Spleen (tissue), 11 donors: ENCODE results near the gene PRLH. TPM values are rescaled to one million over a fixed set of nuclear protein-coding genes. Genes with fewer than 3 reads are reported as not detected.

Source experiments
- DNase-seq: peaks from one replicate; pipeline ENCODE4 v3.0.0-alpha.2; 2020
- H3K27ac ChIP-seq, 8 donors: fragments of 200-600 bp; sonication (generic) in 7 of 8; 1 replicate in 4 of 8; 2 replicates in 4 of 8; pipeline versions ENCODE4 v1.5.0 to v1.8.0; 2016 to 2021; ENCODE audit warnings: inconsistent platforms in 4 of 8, mild to moderate bottlenecking in 4 of 8, moderate library complexity in 1 of 8
- H3K27me3 ChIP-seq, 7 donors: fragments of 200-600 bp; sonication (generic) in 6 of 7; replicated peaks in 1 of 7; 1 replicate in 4 of 7; 2 replicates in 3 of 7; pipeline versions ENCODE4 v1.5.0 to v1.8.0; 2016 to 2021; ENCODE audit warnings: inconsistent platforms in 3 of 7, mild to moderate bottlenecking in 1 of 7
- H3K36me3 ChIP-seq, 6 donors: fragments of 200-600 bp; sonication (generic) in 5 of 6; 1 replicate in 4 of 6; 2 replicates in 2 of 6; pipeline versions ENCODE4 v1.5.0 to v1.8.0; 2016 to 2021; ENCODE audit warnings: inconsistent platforms in 2 of 6
- H3K4me1 ChIP-seq, 6 donors: fragments of 200-600 bp; sonication (generic) in 5 of 6; 1 replicate in 3 of 6; 2 replicates in 3 of 6; pipeline versions ENCODE4 v1.5.0 to v1.8.0; 2016 to 2021; ENCODE audit warnings: inconsistent platforms in 3 of 6
- H3K4me3 ChIP-seq, 8 donors: fragments of 200-600 bp; sonication (generic) in 7 of 8; 1 replicate in 4 of 8; 2 replicates in 4 of 8; pipeline versions ENCODE4 v1.5.0 to v1.8.0; 2016 to 2021; ENCODE audit warnings: inconsistent platforms in 4 of 8, mild to moderate bottlenecking in 4 of 8, moderate library complexity in 2 of 8
- H3K9me3 ChIP-seq, 8 donors: fragments of 200-600 bp; sonication (generic) in 7 of 8; 1 replicate in 4 of 8; 2 replicates in 4 of 8; pipeline versions ENCODE4 v1.5.0 to v1.8.0; 2016 to 2021; ENCODE audit warnings: inconsistent platforms in 4 of 8
- CTCF ChIP-seq, 11 experiments: fragments of 200-600 bp in 7 of 11; fragments of 450-650 bp in 4 of 11; sonication (generic) in 4 of 11; IDR thresholded peaks in 8 of 11; conservative IDR thresholded peaks in 3 of 11; 1 replicate in 7 of 11; 2 replicates in 4 of 11; pipeline versions ENCODE4 v1.4.0 to v1.8.0; 2016 to 2021; ENCODE audit warnings: antibody characterized with exemption in 11 of 11, inconsistent platforms in 4 of 11, mild to moderate bottlenecking in 1 of 11
- POLR2A ChIP-seq, 3 donors: fragments of 450-650 bp; IDR thresholded peaks; one replicate each; pipeline ENCODE4 v1.5.1; 2017; ENCODE audit warnings: antibody characterized with exemption in 3 of 3, mild to moderate bottlenecking in 1 of 3
- POLR2AphosphoS5 ChIP-seq, 3 donors: sonication (generic); formaldehyde crosslinking; IDR thresholded peaks; one replicate each; pipeline ENCODE4 v1.5.1; 2017; ENCODE audit warnings: antibody characterized with exemption in 3 of 3
- WGBS, 5 donors: extraction: QIAGEN DNeasy Blood & Tissue Kit in 3 of 5; methylation state at CpG; one replicate each; pipeline versions ENCODE4 v1.1.5 to v1.1.7; 2013 to 2018; 5-methylcytosine and 5-hydroxymethylcytosine counted together
- intact Hi-C: fragments of 100-400 bp; cut with DNase I; formaldehyde crosslinking; loops from one replicate; pipeline ENCODE4 v1.15.0; 2023; ENCODE audit warnings: low total_unique reads
- polyA plus RNA-seq, 3 donors: library from polyadenylated mRNA; stranded (reverse); fragments of 200-250 nt; gene quantifications; one replicate each; pipeline ENCODE4 v1.2.1, GENCODE V29; 2013
- total RNA-seq, 7 donors: library from RNA; depleted of rRNA in 3 of 7; stranded (reverse); fragments of >200 nt in 3 of 7; fragmentation: NEBNext Ultra II Directional in 4 of 7; extraction: Animal tissue kit (Norgen Biotek cat#: 25700) in 4 of 7; gene quantifications; one replicate each; pipeline versions ENCODE4 v1.1.0 to v1.2.1, GENCODE V29; 2016 to 2021
- donor health status: healthy with polysubstance abuse.
- donor health status: DM: no; HTN: no; CAD: no; lungs with moderate emphysema.
- donor health status: DM: no; HTN: no; CAD: no.
- donor health status: Bipolar disorder and iron deficiency.
- donor health status: healthy.
- donor health status: DM: no; HTN: no; CAD: no.
- donor health status: DM: yes; HTN: yes; CAD: no.

The PRLH gene
- total and polyA plus RNA-seq, 10 donors: not detected

DNA sequence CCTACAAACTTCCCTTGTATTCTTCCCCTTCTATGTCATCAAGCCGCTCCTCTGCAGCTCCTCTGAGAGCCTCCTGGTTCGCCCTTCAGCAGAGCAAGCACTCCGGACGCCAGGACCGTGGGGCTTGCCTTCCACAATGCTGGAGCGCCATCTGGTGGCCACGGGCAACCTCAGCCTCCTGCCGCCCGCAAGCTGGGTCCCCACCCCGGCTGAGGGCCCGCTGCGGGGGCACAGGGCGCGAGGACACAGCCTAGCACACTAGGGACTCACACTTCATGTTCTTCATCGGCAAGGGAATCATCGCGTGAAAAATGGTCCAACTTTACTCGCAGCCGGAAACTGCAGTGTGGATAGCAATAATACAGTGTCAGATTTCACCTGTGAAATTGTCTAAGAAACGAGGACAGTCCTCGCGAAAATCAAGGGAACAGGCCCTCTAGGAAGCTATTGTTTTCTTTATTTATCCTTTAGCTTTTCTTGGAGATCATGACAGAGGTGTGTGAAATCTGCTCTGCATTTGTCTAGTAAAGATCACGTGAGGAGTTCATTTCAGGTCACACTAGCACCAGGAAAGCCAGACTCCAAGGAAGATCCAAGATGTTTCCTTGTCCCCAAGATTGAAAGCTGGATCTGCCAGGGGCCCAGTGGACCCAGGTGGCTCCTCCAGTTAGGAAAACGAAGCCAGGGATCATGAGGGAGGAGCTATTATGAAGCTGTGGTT is 5.8 kb downstream of the PRLH start:
- Histone ChIP-seq H3K36me3 (no peaks in the 10 kb centered on the region), H3K4me3 (no peak overlapping the region), H3K9me3 (no peaks in the 10 kb centered on the region), H3K4me1 (peaks cover 0 to 10% (median 7%) of the 10 kb centered on the region in 6 donors), H3K27me3 (peaks cover 0 to 41% (median 5%) of the 10 kb centered on the region in 7 donors), H3K27ac (no peak overlapping the region)
- DNase-seq: peak; percentile 96
- WGBS, 5 donors: 17 to 25% (median 20%) methylated on average over 23 to 24 of the region's 24 CpGs
- intact Hi-C loops: loop anchor here (2.0 to 10.0 kb wide), 2 partner anchors 59 to 417 kb away; no protein-coding TSS in a partner anchor
- no peak for TF ChIP-seq POLR2A (IDR thresholded peaks at IDR 0.05)
- peak in 2 of 3 donors; percentile 48 to 71 for TF ChIP-seq POLR2AphosphoS5 (IDR thresholded peaks at IDR 0.05)
- TF ChIP-seq CTCF (IDR thresholded peaks at IDR 0.05 in 8 of 11, conservative IDR thresholded peaks at IDR 0.05 in 3 of 11): peak; percentile 74 to 97 (median 95)

GRCh38 chr2:237572742-237573101 is 6.3 kb downstream of the PRLH start:
- peaks cover 0 to 41% (median 5%) of the 10 kb centered on the region in 7 donors for H3K27me3 ChIP-seq
- peaks cover 0 to 10% (median 7%) of the 10 kb centered on the region in 6 donors for H3K4me1 ChIP-seq
- H3K36me3 ChIP-seq: no peaks in the 10 kb centered on the region
- TF ChIP-seq CTCF (IDR thresholded peaks at IDR 0.05 in 8 of 11, conservative IDR thresholded peaks at IDR 0.05 in 3 of 11) (no peak), POLR2A (IDR thresholded peaks at IDR 0.05) (no peak), POLR2AphosphoS5 (IDR thresholded peaks at IDR 0.05) (no peak)
- 76 to 92% (median 83%) methylated on average over 4 of the region's 4 CpGs for WGBS, 5 donors
- intact Hi-C loops: loop anchor here (2.0 to 10.0 kb wide), 2 partner anchors 60 to 418 kb away; no protein-coding TSS in a partner anchor
- H3K4me3 ChIP-seq: no peak overlapping the region
- H3K27ac ChIP-seq: no peak overlapping the region
- peak; percentile 51 for DNase-seq
- no peaks in the 10 kb centered on the region for H3K9me3 ChIP-seq

- DNase-seq: peak; percentile 36
- WGBS, 5 donors: 80 to 92% (median 84%) methylated on average over 8 of the region's 8 CpGs
- Histone ChIP-seq H3K9me3 (no peaks in the 10 kb centered on the region), H3K27ac (no peak overlapping the region), H3K36me3 (no peaks in the 10 kb centered on the region), H3K4me1 (peaks cover 0 to 10% (median 7%) of the 10 kb centered on the region in 6 donors), H3K4me3 (no peak overlapping the region), H3K27me3 (peaks cover 0 to 29% (median 0%) of the 10 kb centered on the region in 7 donors)
- intact Hi-C loops: loop anchor here (2.0 to 10.0 kb wide), 2 partner anchors 61 to 419 kb away; no protein-coding TSS in a partner anchor
- no peak for TF ChIP-seq CTCF (IDR thresholded peaks at IDR 0.05 in 8 of 11, conservative IDR thresholded peaks at IDR 0.05 in 3 of 11)
- no peak for TF ChIP-seq POLR2AphosphoS5 (IDR thresholded peaks at IDR 0.05)
- TF ChIP-seq POLR2A (IDR thresholded peaks at IDR 0.05): no peak
Observed at GRCh38 chr2:237573721-237574415, 7.5 kb downstream of the PRLH start.

- intact Hi-C loops: loop anchor here (10.0 kb wide), 1 partner anchor 420 kb away; no protein-coding TSS in a partner anchor
- Histone ChIP-seq H3K9me3 (no peaks in the 10 kb centered on the region), H3K27me3 (peaks cover 0 to 27% (median 0%) of the 10 kb centered on the region in 7 donors), H3K36me3 (no peaks in the 10 kb centered on the region), H3K4me3 (no peak overlapping the region), H3K27ac (no peak overlapping the region), H3K4me1 (peaks cover 0 to 10% (median 7%) of the 10 kb centered on the region in 6 donors)
- DNase-seq: peak; percentile 45
- TF ChIP-seq POLR2A (IDR thresholded peaks at IDR 0.05) (no peak), POLR2AphosphoS5 (IDR thresholded peaks at IDR 0.05) (no peak), CTCF (IDR thresholded peaks at IDR 0.05 in 8 of 11, conservative IDR thresholded peaks at IDR 0.05 in 3 of 11) (no peak)
- WGBS, 5 donors: 83 to 95% (median 91%) methylated on average over 9 of the region's 9 CpGs
Observed at GRCh38 chr2:237574467-237574866, 8.1 kb downstream of the PRLH start.
